Endothelial cell of umbilical vein (primary cell): ENCODE results near the gene WHRN. TPM values are rescaled to one million over a fixed set of nuclear protein-coding genes. Genes with fewer than 3 reads are reported as not detected.
A peak's percentile ranks its signal among the peaks of the same experiment; 100 is the strongest.

Experiments used
- BruUV-seq: library from RNA; stranded (reverse); fragments of 400-500 nt; replicated peaks from 2 replicates; lab custom pipeline; 2021; lab: Mats Ljungman, UMichigan
- CTCF ChIA-PET: fragments of 300-600, 350-600 bp; sonication (Branson Sonifier 250); formaldehyde crosslinking; loops from one replicate; lab custom pipeline; 2021; ENCODE audit warnings: antibody characterized with exemption, inconsistent platforms; lab: Charles Lee
- POLR2A ChIA-PET: fragments of 300-600, 350-600 bp; sonication (Branson Sonifier 250); formaldehyde crosslinking; loops from one replicate; lab custom pipeline; 2021; ENCODE audit warnings: antibody characterized with exemption, inconsistent platforms; lab: Charles Lee
- DNase-seq: peaks from one replicate; pipeline ENCODE4 v3.0.0-alpha.2; 2011; ENCODE audit warnings: low read depth, low spot score
- FAIRE-seq: peaks from 2 replicates; lab custom pipeline; 2011; peaks lifted over from hg19 to GRCh38; lab: Jason Lieb, UNC
- H2AFZ ChIP-seq: 2 replicates; pipeline ENCODE4 v1.6.0; 2012; ENCODE audit warnings: low read depth, low read length, control low read depth, inconsistent platforms
- H3K27ac ChIP-seq: 2 replicates; pipeline ENCODE4 v1.5.1; 2011; ENCODE audit warnings: low read depth, mild to moderate bottlenecking, control low read depth, low read length, moderate library complexity; ENCODE audit not compliant: insufficient read depth
- H3K27me3 ChIP-seq, 2 experiments: 2 replicates each; pipeline versions ENCODE4 v1.6.0 to v1.6.1; 2011; ENCODE audit warnings: low read length in 2 of 2, mixed read lengths in 1 of 2; ENCODE audit not compliant: control insufficient read depth in 2 of 2, insufficient read depth in 2 of 2
- H3K36me3 ChIP-seq, 2 experiments: 2 replicates in 1 of 2; 3 replicates in 1 of 2; pipeline ENCODE4 v1.5.1; 2011; ENCODE audit warnings: low read length in 2 of 2, mild to moderate bottlenecking in 1 of 2, moderate library complexity in 1 of 2; ENCODE audit not compliant: control insufficient read depth in 2 of 2, insufficient read depth in 2 of 2; ENCODE audit errors: extremely low read depth in 1 of 2
- H3K4me1 ChIP-seq: 3 replicates; pipeline ENCODE4 v1.5.1; 2011; ENCODE audit warnings: mild to moderate bottlenecking, low read length; ENCODE audit not compliant: control insufficient read depth, insufficient read depth; ENCODE audit errors: extremely low read depth
- H3K4me2 ChIP-seq: 2 replicates; pipeline ENCODE4 v1.6.1; 2011; ENCODE audit warnings: low read length, control low read depth, mixed read lengths; ENCODE audit not compliant: insufficient read depth
- H3K4me3 ChIP-seq, 3 experiments: fragments of 200-600 bp in 1 of 3; sonication (generic), shearing (Covaris generic) in 1 of 3; replicated peaks in 1 of 3; 2 replicates each; pipeline ENCODE4 v1.5.1; 2011 to 2016; ENCODE audit warnings: control low read depth in 3 of 3, low read length in 3 of 3, mild to moderate bottlenecking in 2 of 3, inconsistent platforms in 1 of 3, low read depth in 1 of 3, moderate library complexity in 1 of 3; ENCODE audit not compliant: insufficient read depth in 1 of 3
- H3K79me2 ChIP-seq: 2 replicates; pipeline ENCODE4 v1.6.0; 2012; ENCODE audit warnings: low read length, inconsistent platforms; ENCODE audit not compliant: control insufficient read depth, insufficient read depth
- H3K9ac ChIP-seq: replicated peaks from 2 replicates; pipeline ENCODE3; 2011; ENCODE audit warnings: low read length, control low read depth; ENCODE audit not compliant: insufficient read depth; ENCODE audit errors: extremely low read depth
- H3K9me1 ChIP-seq: replicated peaks from 3 replicates; pipeline ENCODE4 v1.6.0; 2011; ENCODE audit warnings: mild to moderate bottlenecking, low read length; ENCODE audit not compliant: control insufficient read depth, insufficient read depth; ENCODE audit errors: extremely low read depth
- H3K9me3 ChIP-seq: replicated peaks from 2 replicates; pipeline ENCODE4 v1.5.1; 2012; ENCODE audit warnings: low read length, inconsistent platforms; ENCODE audit not compliant: control insufficient read depth, insufficient read depth
- H4K20me1 ChIP-seq: replicated peaks from 2 replicates; pipeline ENCODE3; 2011; ENCODE audit warnings: mild to moderate bottlenecking, low read length; ENCODE audit not compliant: control insufficient read depth, insufficient read depth; ENCODE audit errors: extremely low read depth
- EZH2 ChIP-seq: IDR thresholded peaks from 2 replicates; pipeline ENCODE4 v1.6.1; 2012; ENCODE audit warnings: borderline replicate concordance, low read depth, mild to moderate bottlenecking, moderate library complexity, low read length, inconsistent platforms; ENCODE audit not compliant: severe bottlenecking
- FOS ChIP-seq: IDR thresholded peaks from 2 replicates; pipeline ENCODE4 v1.6.1; 2011; ENCODE audit warnings: mild to moderate bottlenecking, low read length, moderate library complexity, borderline replicate concordance; ENCODE audit not compliant: insufficient read depth
- GATA2 ChIP-seq: IDR thresholded peaks from 2 replicates; pipeline ENCODE4 v1.7.0; 2011; ENCODE audit warnings: low read depth, mild to moderate bottlenecking, moderate library complexity, mixed read lengths, low read length; ENCODE audit not compliant: insufficient read length, insufficient read depth
- JUN ChIP-seq: IDR thresholded peaks from 2 replicates; pipeline ENCODE4 v1.6.1; 2011; ENCODE audit warnings: borderline replicate concordance, low read depth; ENCODE audit not compliant: insufficient read length, insufficient read depth
- MYC ChIP-seq: IDR thresholded peaks from one replicate; pipeline ENCODE4 v1.6.1; 2011; ENCODE audit warnings: mild to moderate bottlenecking, low read depth, low read length
- POLR2A ChIP-seq: IDR thresholded peaks from 2 replicates; pipeline ENCODE4 v1.6.1; 2012; ENCODE audit warnings: low read depth, mild to moderate bottlenecking, control low read depth, low read length
- POLR2AphosphoS5 ChIP-seq: IDR thresholded peaks from 2 replicates; pipeline ENCODE4 v1.6.1; 2012; ENCODE audit warnings: low read depth, mild to moderate bottlenecking, control low read depth, low read length, moderate library complexity; ENCODE audit not compliant: insufficient read depth
- dilution Hi-C: fragments of 300-500 bp; cut with MboI; formaldehyde crosslinking; loops from one replicate; pipeline ENCODE4 v1.15.0; 2019; ENCODE audit warnings: low sequenced_read_pairs; ENCODE audit not compliant: extremely low pct_ligation_motif_present
- intact Hi-C: fragments of 100-400 bp; cut with micrococcal nuclease; formaldehyde crosslinking; loops from one replicate; pipeline ENCODE4 v1.10.0; 2022
- polyA plus RNA-seq, 4 experiments: library from polyadenylated mRNA; depleted of rRNA in 3 of 4; stranded (reverse) in 3 of 4; unstranded in 1 of 4; fragments of >200 nt; gene quantifications; 2 replicates each; pipeline versions ENCODE4 v1.2.1 to v1.2.3, GENCODE V29; 2011 to 2012; ENCODE audit warnings: missing spikeins in 1 of 4
- total RNA-seq: library from RNA; stranded (reverse); gene quantifications from 2 replicates; pipeline ENCODE4 v1.2.3, GENCODE V29; 2021
- TF ChIP-seq, protein P1 (sequence below), 2 donors: IDR thresholded peaks; 1 replicate in 1 of 2; 2 replicates in 1 of 2; pipeline ENCODE4 v1.5.1; 2011; ENCODE audit warnings: low read length in 2 of 2, mild to moderate bottlenecking in 2 of 2, moderate library complexity in 2 of 2, control low read depth in 1 of 2, inconsistent platforms in 1 of 2, low read depth in 1 of 2; ENCODE audit not compliant: insufficient read depth in 1 of 2; ENCODE audit errors: extremely low read depth in 1 of 2
- TF ChIP-seq, protein P2 (sequence below): IDR thresholded peaks from 2 replicates; pipeline ENCODE4 v1.6.1; 2011; ENCODE audit not compliant: insufficient read depth, insufficient read length

WHRN gene
- total and polyA plus RNA-seq, 2 donors (not counting 3 experiments of a cell fraction or from before 2014, with no cell fraction given): 0.35 to 0.69 TPM

DNA sequence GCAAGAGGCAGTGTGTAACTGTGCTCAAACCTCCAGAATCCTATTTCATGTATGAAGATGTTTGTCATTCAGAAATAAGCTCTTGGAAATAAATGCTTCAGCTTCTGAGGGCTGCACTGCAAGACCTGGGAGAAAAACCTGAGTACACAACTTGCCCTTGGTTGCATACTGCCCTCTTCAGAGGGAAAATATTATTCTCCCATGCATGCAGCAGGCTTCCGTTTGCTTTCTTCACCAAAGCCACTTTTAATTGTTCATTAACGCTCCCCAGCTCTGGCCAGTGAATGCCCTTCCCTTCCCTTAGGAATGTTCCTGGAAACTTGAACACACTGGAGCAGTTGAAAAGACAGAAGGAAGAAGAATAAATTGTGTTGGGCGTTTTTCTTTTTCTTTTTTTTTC is 2.5 kb upstream of the WHRN start:
- POLR2A ChIA-PET: no interaction called here
- no peak overlapping the region for H3K27ac ChIP-seq
- dilution Hi-C loops: no loop called here
- H3K4me2 ChIP-seq: no peak overlapping the region
- no peaks in the 10 kb centered on the region for H3K9me3 ChIP-seq
- H3K36me3 ChIP-seq: no peaks in the 10 kb centered on the region
- no peak overlapping the region for H2AFZ ChIP-seq
- no peak overlapping the region for H3K4me3 ChIP-seq
- intact Hi-C loops: loop anchor here (1.0 to 10.0 kb wide), 4 partner anchors 75 to 390 kb away; no protein-coding TSS in a partner anchor
- BruUV-seq: no TSS peak
- H3K9me1 ChIP-seq: no peaks in the 10 kb centered on the region
- H3K9ac ChIP-seq: no peak overlapping the region
- peaks cover 62 to 73% of the 10 kb centered on the region in 2 experiments for H3K27me3 ChIP-seq
- CTCF ChIA-PET: interaction anchor here (1.0 to 2.9 kb wide), 8 partner anchors 21 to 145 kb away, joined by 3 to 13 read pairs (median 6); no protein-coding TSS in a partner anchor
- peaks cover 6% of the 10 kb centered on the region for H3K4me1 ChIP-seq
- DNase-seq: peak; percentile 22
- FAIRE-seq: peak; percentile 65
- no peaks in the 10 kb centered on the region for H3K79me2 ChIP-seq
- TF ChIP-seq, protein P1, sequence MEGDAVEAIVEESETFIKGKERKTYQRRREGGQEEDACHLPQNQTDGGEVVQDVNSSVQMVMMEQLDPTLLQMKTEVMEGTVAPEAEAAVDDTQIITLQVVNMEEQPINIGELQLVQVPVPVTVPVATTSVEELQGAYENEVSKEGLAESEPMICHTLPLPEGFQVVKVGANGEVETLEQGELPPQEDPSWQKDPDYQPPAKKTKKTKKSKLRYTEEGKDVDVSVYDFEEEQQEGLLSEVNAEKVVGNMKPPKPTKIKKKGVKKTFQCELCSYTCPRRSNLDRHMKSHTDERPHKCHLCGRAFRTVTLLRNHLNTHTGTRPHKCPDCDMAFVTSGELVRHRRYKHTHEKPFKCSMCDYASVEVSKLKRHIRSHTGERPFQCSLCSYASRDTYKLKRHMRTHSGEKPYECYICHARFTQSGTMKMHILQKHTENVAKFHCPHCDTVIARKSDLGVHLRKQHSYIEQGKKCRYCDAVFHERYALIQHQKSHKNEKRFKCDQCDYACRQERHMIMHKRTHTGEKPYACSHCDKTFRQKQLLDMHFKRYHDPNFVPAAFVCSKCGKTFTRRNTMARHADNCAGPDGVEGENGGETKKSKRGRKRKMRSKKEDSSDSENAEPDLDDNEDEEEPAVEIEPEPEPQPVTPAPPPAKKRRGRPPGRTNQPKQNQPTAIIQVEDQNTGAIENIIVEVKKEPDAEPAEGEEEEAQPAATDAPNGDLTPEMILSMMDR (IDR thresholded peaks at IDR 0.05; ENCODE audit: extremely low read depth in 1 of 2, insufficient read depth in 1 of 2, low read depth in 1 of 2, low read length in 2 of 2): peak in 1 of 2 donors; percentile 17
- no peak for TF ChIP-seq FOS
- TF ChIP-seq POLR2AphosphoS5: no peak
- no peaks in the 10 kb centered on the region for H4K20me1 ChIP-seq

DNA sequence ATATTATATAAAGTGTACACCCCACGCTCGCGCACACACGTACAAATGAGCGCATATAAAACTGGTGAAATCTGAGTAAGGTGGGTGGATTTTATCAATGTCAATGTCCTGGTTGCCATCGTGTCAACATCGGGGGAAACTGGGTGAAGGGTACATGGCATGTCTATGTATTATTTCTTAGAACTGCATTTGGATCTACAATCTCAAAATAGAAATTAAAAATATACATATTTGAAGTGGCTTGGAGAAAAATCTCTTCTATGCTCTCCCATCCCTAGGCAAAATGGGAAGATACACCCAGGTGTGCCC is 763 bp upstream of the WHRN start:
- H2AFZ ChIP-seq: no peak overlapping the region
- POLR2A ChIA-PET: interaction anchor here (1.0 kb wide), 1 partner anchor 82 kb away, joined by 3 read pairs; the partner anchor contains the start of gene ATP6V1G1
- H3K9ac ChIP-seq: peak overlapping the region; percentile 58
- peaks cover 6% of the 10 kb centered on the region for H3K4me1 ChIP-seq
- TF ChIP-seq JUN (no peak), EZH2 (no peak), MYC (no peak), POLR2AphosphoS5 (no peak), POLR2A (no peak), FOS (no peak), GATA2 (no peak)
- TF ChIP-seq, protein P2, sequence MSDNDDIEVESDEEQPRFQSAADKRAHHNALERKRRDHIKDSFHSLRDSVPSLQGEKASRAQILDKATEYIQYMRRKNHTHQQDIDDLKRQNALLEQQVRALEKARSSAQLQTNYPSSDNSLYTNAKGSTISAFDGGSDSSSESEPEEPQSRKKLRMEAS: no peak
- TF ChIP-seq, protein P1 (IDR thresholded peaks at IDR 0.05; ENCODE audit: extremely low read depth in 1 of 2, insufficient read depth in 1 of 2, low read depth in 1 of 2, low read length in 2 of 2): no peak
- H3K36me3 ChIP-seq: no peaks in the 10 kb centered on the region
- no peaks in the 10 kb centered on the region for H3K9me1 ChIP-seq
- H4K20me1 ChIP-seq: no peaks in the 10 kb centered on the region
- no peaks in the 10 kb centered on the region for H3K9me3 ChIP-seq
- no peaks in the 10 kb centered on the region for H3K79me2 ChIP-seq
- BruUV-seq: no TSS peak
- H3K27ac ChIP-seq: no peak overlapping the region
- CTCF ChIA-PET: interaction anchor here (2.2 kb wide), 1 partner anchor 147 kb away, joined by 7 read pairs; no protein-coding TSS in a partner anchor
- DNase-seq: no peak
- FAIRE-seq: no peak
- dilution Hi-C loops (no loop called here), intact Hi-C loops (loop anchor here (5.0 to 10.0 kb wide), 3 partner anchors 74 to 391 kb away; no protein-coding TSS in a partner anchor)
- peak overlapping the region; percentile 59 for H3K4me2 ChIP-seq
- H3K4me3 ChIP-seq: peak overlapping the region in 2 of 3 experiments; percentile 39 to 47
- peaks cover 61 to 80% of the 10 kb centered on the region in 2 experiments for H3K27me3 ChIP-seq
